Right lobe of liver (tissue), 6 donors: ENCODE results near the gene HECW1. TPM values are rescaled to one million over a fixed set of nuclear protein-coding genes. Genes with fewer than 3 reads are reported as not detected.

Experiments used
- ATAC-seq, 4 donors: fragments of 200-7000 bp; cut with Tn5 transposase; one replicate each; pipeline ENCODE4 v1.9.1; 2020; ENCODE audit warnings: mild to moderate bottlenecking in 4 of 4, moderate library complexity in 4 of 4
- DNase-seq, 3 donors: peaks; one replicate each; pipeline ENCODE4 v3.0.0-alpha.2; 2020
- H3K27ac ChIP-seq, 3 donors: fragments of 200-600 bp; one replicate each; pipeline ENCODE4 v1.8.0; 2022
- H3K27me3 ChIP-seq, 2 donors: fragments of 200-600 bp; one replicate each; pipeline ENCODE4 v1.8.0; 2022
- H3K36me3 ChIP-seq, 4 donors: fragments of 200-600 bp; sonication (generic) in 1 of 4; one replicate each; pipeline versions ENCODE4 v1.5.1 to v1.8.0; 2017 to 2022; ENCODE audit warnings: control low read depth in 1 of 4
- H3K4me1 ChIP-seq, 4 donors: fragments of 200-600 bp; sonication (generic) in 1 of 4; one replicate each; pipeline versions ENCODE4 v1.5.1 to v1.8.0; 2017 to 2022; ENCODE audit warnings: control low read depth in 1 of 4
- H3K4me3 ChIP-seq, 3 donors: fragments of 200-600 bp; one replicate each; pipeline ENCODE4 v1.8.0; 2022
- H3K9me3 ChIP-seq, 4 donors: fragments of 200-600 bp; sonication (generic) in 1 of 4; one replicate each; pipeline versions ENCODE4 v1.5.1 to v1.8.0; 2017 to 2022; ENCODE audit warnings: control low read depth in 1 of 4
- POLR2A ChIP-seq: fragments of 450-650 bp; IDR thresholded peaks from one replicate; pipeline ENCODE4 v1.6.1; 2017; ENCODE audit warnings: antibody characterized with exemption, mild to moderate bottlenecking
- WGBS: methylation state at CpG from one replicate; pipeline ENCODE4 v1.1.6; 2018; ENCODE audit warnings: low coverage, low lambda C conversion rate; ENCODE audit not compliant: insufficient coverage; ENCODE audit errors: missing lambda C conversion rate; 5-methylcytosine and 5-hydroxymethylcytosine counted together
- intact Hi-C, 2 donors: fragments of 100-400 bp; cut with DNase I; formaldehyde crosslinking; loops; one replicate each; pipeline versions ENCODE4 v1.11.2 to v1.14.1; 2022
- total RNA-seq, 6 experiments: library from RNA; depleted of rRNA in 2 of 6; stranded (reverse); fragments of >200 nt in 2 of 6; fragmentation: NEBNext Ultra II Directional in 3 of 6; extraction: Animal tissue kit (Norgen Biotek cat#: 25700) in 3 of 6; gene quantifications; one replicate each; pipeline versions ENCODE4 v1.1.0 to v1.2.4, GENCODE V29; 2016 to 2023
- TF ChIP-seq, protein P1 (sequence below), 4 donors: fragments of 200-600 bp in 3 of 4; fragments of 450-650 bp in 1 of 4; IDR thresholded peaks; one replicate each; pipeline versions ENCODE4 v1.5.1 to v1.8.0; 2016 to 2022; ENCODE audit warnings: antibody characterized with exemption in 4 of 4, mild to moderate bottlenecking in 2 of 4
- donor health status: DM: no; HTN: yes; CAD: no.
- donor health status: DM: no; HTN: no; CAD: no.
- donor health status: DM: no; HTN: no; CAD: no.
- donor health status: DM: no; HTN: yes; CAD: no.
- donor health status: DM: no; HTN: yes; CAD: no.

The HECW1 gene
- total RNA-seq, 6 experiments from 2014 or later: 0.02 to 0.87 (median 0.09) TPM; not detected in 1

DNA sequence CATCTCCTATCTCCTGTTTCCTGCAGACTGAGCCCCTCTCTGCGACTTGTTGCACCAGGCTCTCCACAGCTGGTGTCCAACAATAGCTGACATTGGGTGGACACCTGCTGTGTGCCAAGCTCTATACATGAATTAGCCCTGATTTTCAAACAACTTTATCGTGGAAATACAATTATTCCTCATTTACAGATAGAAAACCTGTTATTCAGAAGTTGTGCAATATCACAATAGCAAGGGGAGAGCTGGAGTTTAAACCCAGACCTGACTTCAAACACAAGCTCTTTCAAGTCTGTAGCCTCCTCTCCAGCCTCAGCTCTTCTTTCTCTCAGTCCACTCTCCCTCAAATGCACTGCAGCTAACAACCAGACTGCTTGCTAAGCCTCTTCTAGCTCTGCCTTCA, 168.8 kb downstream of the HECW1 start:
- H3K4me3 ChIP-seq: no peak overlapping the region
- H3K27ac ChIP-seq: no peak overlapping the region
- H3K4me1 ChIP-seq: no peaks in the 10 kb centered on the region
- 50% methylated on average over 2 of the region's 2 CpGs for WGBS
- no peaks in the 10 kb centered on the region for H3K9me3 ChIP-seq
- no peaks in the 10 kb centered on the region for H3K36me3 ChIP-seq
- intact Hi-C loops: no loop called here
- H3K27me3 ChIP-seq: no peaks in the 10 kb centered on the region
- no peak for ATAC-seq
- no peak for TF ChIP-seq POLR2A
- TF ChIP-seq, protein P1, sequence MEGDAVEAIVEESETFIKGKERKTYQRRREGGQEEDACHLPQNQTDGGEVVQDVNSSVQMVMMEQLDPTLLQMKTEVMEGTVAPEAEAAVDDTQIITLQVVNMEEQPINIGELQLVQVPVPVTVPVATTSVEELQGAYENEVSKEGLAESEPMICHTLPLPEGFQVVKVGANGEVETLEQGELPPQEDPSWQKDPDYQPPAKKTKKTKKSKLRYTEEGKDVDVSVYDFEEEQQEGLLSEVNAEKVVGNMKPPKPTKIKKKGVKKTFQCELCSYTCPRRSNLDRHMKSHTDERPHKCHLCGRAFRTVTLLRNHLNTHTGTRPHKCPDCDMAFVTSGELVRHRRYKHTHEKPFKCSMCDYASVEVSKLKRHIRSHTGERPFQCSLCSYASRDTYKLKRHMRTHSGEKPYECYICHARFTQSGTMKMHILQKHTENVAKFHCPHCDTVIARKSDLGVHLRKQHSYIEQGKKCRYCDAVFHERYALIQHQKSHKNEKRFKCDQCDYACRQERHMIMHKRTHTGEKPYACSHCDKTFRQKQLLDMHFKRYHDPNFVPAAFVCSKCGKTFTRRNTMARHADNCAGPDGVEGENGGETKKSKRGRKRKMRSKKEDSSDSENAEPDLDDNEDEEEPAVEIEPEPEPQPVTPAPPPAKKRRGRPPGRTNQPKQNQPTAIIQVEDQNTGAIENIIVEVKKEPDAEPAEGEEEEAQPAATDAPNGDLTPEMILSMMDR (IDR thresholded peaks at IDR 0.05): no peak
- no peak for DNase-seq

DNA sequence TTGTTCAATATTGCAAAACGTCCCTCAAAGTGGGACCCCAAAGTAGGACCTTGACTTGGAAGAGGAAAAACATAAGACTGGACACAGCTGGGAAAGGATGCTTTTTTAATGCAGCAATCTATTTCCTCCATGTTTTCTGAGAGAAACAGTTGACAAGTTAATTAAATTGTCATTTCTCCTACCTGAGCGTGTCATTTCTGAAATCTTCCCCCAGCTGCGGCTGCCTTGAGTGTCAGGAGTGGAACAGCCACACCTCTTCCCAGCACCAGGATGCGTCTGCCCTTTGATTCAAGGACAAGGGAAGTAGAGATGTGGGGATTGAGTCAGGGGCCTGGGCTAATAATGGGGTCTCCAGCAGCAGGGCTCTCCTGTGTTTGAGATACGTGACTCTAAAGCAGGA, 171.3 kb downstream of the HECW1 start:
- ATAC-seq: no peak
- intact Hi-C loops: no loop called here
- WGBS: 53% methylated on average over 2 of the region's 5 CpGs
- Histone ChIP-seq H3K9me3 (no peaks in the 10 kb centered on the region), H3K4me3 (no peak overlapping the region), H3K36me3 (no peaks in the 10 kb centered on the region), H3K4me1 (no peaks in the 10 kb centered on the region), H3K27me3 (no peaks in the 10 kb centered on the region), H3K27ac (no peak overlapping the region)
- TF ChIP-seq, protein P1 (IDR thresholded peaks at IDR 0.05): no peak
- TF ChIP-seq POLR2A: no peak
- no peak for DNase-seq

DNA sequence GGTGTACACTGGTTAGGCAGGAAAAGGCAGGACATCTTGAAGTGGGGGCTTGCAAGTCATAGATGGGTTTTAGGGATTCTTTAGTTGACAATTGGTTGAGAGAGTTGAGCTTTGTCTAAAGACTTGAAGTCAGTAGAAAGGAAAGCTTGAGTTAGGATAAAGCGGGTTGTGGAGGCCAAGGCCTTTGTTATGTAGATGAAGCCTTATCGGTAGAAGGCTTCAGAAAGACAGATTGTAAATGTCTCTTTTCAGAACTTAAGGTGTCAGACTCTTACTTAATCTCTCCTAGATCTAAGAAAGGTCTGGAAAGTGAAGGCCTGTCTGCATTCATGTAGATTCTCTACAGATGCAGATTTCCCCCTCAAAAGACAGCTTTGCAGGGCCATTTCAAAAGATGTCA, 177.4 kb downstream of the HECW1 start:
- Histone ChIP-seq H3K36me3 (no peaks in the 10 kb centered on the region), H3K27me3 (no peaks in the 10 kb centered on the region), H3K9me3 (no peaks in the 10 kb centered on the region), H3K27ac (no peak overlapping the region), H3K4me3 (no peak overlapping the region), H3K4me1 (no peaks in the 10 kb centered on the region)
- TF ChIP-seq, protein P1 (IDR thresholded peaks at IDR 0.05): no peak
- no peak for TF ChIP-seq POLR2A
- DNase-seq: no peak
- WGBS: 81% methylated on average over 2 of the region's 2 CpGs
- intact Hi-C loops: no loop called here
- ATAC-seq: no peak

DNA sequence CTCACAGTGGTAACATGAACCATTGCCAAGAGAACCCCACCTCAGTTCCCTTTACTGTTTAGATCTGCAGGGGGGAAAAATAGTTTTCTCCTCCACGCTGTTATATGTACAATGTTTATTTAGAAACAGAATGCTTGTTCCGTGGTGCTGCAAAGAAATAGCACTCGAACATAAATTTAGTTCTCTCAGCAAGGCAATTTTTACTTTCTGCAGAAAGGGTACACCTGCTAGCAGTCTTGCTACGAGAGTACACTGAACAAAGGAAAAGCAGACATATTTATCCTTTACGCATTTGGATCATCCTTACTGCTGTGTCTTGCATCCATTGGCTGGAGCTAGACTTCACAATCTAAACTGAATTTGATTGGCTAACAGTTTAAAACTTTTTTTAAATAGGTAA, 178.5 kb downstream of the HECW1 start:
- no peak for DNase-seq
- intact Hi-C loops: no loop called here
- no peak for TF ChIP-seq POLR2A
- TF ChIP-seq, protein P1 (IDR thresholded peaks at IDR 0.05): no peak
- H3K27ac ChIP-seq: no peak overlapping the region
- H3K4me3 ChIP-seq: no peak overlapping the region
- 84% methylated on average over 5 of the region's 5 CpGs for WGBS
- H3K9me3 ChIP-seq: no peaks in the 10 kb centered on the region
- no peaks in the 10 kb centered on the region for H3K4me1 ChIP-seq
- no peaks in the 10 kb centered on the region for H3K27me3 ChIP-seq
- H3K36me3 ChIP-seq: no peaks in the 10 kb centered on the region
- no peak for ATAC-seq

DNA sequence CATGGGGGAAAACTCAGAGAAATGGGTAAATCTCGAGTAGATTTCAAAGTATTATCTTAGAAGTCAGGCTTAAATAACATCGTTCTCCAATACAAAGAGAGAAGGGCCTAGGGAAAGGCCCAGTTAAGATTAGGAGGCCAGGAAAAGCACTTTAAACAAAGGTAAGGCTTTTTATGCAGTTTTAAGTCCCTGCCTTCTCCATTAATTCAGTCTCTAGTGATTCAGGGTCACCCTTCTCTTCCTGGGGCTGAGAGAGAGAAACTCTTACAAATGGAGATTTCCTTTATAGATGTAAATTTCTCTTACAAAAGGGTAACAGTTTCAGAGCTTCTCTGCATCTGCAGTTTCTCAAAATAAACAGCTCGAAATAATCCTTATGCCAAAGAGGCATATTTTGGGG, 179.3 kb downstream of the HECW1 start:
- TF ChIP-seq, protein P1 (IDR thresholded peaks at IDR 0.05): no peak
- no peak for TF ChIP-seq POLR2A
- no peaks in the 10 kb centered on the region for H3K4me1 ChIP-seq

More for the DNA sequence above, 179.3 kb downstream of the HECW1 start:
- H3K27me3 ChIP-seq: no peaks in the 10 kb centered on the region
- intact Hi-C loops: no loop called here
- 54% methylated on average over 3 of the region's 3 CpGs for WGBS
- no peak overlapping the region for H3K27ac ChIP-seq
- H3K4me3 ChIP-seq: no peak overlapping the region
- H3K36me3 ChIP-seq: no peaks in the 10 kb centered on the region
- H3K9me3 ChIP-seq: no peaks in the 10 kb centered on the region
- ATAC-seq (no peak), DNase-seq (no peak)
